ENCODE measurements around the gene RRAS2.
"Not testable (repeated sequence)": the region's sequence is repeated elsewhere in the genome, so short reads cannot be mapped to it uniquely, and the experiment has no call there.

RRAS2 gene

DNA sequence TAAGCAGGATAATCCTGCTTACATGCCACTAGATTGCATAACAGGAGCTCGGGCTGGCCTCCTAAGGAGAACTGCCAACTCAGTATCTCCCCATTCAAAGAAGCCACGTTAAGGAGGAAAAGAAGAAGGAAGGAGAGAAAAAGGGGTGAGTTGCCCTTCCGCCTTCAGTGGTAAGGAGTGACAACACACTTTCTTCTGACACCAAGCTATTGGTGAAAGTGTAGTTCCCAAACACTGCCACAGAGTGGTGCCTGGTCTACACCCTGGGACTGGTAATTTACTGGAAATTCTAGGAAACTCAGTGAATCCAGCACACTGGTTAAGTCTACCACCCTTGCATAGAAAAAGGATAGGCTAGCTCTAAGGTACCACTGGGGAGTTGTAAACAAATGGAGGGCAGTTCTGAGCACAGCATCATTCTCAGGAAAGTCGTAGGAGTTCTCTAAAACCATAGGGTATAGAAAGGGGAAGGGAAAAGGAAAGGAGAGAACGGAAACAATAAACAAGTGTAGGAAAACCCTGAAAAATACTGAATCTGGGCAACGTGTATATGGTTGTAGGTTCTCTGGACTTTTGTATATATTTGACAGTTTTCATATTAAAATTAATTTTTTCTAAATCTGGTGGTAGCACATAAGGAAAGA, 58.2 kb downstream of the RRAS2 start:
- peak; percentile 24 for DNase-seq

DNA sequence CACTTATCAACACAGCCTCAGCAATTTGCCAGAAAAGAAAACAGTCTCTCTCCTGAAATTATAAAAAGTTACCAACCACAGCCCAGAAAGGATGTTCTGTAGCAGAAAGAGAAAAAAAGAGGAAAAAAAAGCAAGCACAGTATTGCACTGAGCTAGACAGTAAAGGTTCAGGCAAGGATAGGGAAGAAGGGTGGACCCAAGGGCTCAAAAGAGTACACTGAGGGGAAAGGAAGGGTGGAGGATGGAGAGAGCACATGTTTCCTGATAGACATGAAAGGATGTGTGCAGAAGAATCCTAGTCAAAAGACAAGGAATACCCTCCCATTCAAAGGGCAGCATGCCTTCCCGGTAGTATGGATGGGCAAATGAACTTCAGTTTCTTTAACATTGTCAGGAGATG, 59.1 kb downstream of the RRAS2 start:
- DNase-seq, result no peak

DNA sequence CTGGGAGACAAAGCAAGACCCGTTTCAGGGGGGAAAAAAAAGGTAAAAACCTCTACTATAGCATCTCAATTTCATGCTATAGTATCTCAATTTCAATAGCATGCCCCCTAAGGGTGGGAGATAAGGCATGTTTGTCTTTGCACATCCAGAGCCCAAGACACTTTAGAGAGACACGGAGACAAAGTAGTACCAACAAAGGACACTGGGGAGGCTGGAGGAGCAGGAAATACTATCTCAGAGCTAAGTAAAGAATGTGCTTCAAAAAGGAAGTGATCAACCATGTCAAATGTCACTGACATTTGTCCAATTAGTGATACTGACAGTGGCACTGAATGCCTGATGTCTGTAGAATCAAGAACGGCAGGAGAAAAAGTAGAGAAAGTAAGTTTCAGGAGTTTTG, 68.6 kb downstream of the RRAS2 start:
- no peak for DNase-seq

DNA sequence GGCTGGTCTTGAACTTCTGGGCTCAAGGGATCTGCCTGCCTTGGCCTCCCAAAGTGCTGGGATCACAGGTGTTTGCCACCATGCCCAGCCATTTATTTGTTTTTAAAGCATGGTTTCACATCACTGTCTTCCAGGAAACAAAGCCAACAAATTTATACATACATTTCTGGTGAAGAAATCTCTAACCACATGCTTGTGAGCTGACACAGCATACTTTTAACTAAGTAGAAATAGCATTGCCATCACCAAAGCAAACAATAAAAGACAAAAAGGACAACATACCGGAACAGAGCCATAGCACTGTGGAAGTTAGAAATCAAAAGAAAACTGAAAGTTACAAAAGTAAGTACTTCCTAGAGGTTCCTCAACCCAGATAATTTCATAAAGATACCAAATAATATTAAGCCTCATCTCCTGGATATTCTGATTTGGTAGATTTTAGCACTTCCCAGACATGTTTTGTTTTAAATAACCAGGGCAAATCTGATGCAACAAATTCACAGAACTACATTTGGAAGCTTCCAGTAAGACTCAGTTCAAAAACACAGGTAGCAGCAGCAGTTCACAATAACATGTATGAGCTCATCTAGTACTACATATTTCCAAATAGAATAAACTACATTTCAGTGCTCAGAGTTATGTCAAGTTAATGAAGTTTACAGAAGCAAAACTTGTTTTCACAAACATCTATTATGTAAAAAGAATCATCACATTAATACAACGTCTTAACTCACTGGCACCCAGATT, 70.6 kb downstream of the RRAS2 start:
- DNase-seq, result no peak

DNA sequence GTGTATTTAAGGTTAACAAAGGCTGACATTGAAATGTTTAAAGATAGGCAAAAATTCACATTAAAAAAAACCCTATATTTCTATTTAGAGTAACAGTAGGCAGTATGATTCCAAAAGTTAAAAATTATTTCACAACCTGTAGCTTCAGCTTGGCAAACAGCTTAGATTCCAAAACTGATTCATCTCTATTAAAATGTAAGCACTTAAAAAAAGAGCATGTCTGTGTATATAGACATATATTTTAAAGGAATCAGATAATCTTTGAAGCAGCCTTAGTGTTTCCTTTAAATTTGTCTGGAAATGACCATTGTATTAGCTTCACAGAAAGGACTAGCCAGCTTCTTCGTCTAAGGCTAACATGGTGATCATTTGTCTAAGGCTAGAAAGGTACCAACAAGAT, 80.1 kb downstream of the RRAS2 start:
- DNase-seq, result not testable (repeated sequence)

DNA sequence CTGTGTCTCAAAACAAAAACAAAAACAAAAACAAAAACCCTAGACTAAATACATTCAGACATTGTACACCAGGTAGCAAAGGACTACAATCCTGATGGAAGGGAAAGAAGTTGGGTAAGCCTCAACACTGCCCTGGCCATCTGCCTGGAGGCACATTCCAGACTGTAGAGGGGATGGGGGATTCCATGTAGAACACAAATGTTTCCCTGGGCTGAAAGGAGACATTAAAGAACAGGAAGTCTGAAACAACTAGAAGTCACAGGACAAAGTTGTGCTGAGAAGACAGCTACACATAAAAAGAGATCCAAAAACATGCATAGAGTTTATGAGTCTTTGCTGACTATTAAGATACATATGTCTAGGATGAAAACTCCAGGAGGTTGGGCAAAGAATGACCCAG, 83.9 kb downstream of the RRAS2 start:
- no peak for DNase-seq

DNA sequence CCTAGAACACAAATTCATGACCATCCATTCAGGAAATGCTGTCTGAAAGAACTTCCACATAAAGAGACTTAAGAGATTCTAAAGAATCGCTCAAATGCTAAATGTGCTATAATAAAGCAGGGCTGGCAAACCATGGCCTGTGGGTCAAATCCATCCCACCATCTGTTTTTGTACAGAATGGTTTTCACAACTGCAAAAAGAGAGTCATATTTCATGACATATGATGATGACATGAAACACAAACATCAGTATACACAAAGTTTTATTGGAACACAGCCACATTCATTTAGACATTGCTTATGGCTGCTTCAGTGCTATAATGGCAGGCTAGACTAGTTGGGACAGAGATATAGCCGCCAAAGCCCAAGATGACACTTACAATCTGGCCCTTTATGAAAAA, 85.1 kb downstream of the RRAS2 start:
- DNase-seq, result no peak

DNA sequence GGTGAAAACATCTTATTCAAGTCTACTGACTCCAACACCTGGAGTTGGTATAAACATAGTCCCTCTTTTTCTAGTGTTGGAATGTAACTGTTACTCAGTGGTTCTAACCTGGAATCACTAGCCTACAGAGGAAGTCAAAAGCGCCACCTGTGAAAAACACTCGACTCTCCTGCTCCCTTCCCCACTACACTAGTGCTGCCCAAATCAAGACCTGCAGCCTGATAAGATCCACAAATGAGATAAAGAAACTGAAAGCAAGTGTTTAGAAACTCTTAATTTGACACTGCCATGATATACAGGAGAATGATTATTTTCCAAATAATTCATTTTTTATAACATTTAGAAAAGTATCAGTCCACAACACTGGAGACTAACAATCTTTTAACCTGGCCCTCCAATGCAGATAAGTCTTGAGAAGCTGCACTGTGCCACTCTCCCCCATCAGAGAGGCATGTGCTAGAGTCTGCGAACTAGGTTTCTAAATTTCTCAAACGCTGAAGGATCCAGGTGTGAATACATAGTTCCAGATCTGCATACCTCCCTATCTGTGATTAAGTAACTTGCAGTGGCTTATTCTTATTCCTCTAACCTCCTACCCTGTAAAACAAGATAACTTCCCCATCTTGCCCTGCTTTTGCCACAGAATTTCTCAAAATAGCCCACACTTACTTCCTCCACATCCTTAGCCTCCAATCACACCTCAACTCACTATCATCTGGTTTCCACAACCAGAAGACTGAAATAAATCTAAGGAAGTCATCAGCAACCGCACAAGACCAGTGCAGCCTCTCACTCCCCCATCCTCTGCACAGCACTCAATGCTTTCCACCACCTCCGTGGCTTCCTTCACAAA, 88.1 kb downstream of the RRAS2 start:
- no peak for DNase-seq

DNA sequence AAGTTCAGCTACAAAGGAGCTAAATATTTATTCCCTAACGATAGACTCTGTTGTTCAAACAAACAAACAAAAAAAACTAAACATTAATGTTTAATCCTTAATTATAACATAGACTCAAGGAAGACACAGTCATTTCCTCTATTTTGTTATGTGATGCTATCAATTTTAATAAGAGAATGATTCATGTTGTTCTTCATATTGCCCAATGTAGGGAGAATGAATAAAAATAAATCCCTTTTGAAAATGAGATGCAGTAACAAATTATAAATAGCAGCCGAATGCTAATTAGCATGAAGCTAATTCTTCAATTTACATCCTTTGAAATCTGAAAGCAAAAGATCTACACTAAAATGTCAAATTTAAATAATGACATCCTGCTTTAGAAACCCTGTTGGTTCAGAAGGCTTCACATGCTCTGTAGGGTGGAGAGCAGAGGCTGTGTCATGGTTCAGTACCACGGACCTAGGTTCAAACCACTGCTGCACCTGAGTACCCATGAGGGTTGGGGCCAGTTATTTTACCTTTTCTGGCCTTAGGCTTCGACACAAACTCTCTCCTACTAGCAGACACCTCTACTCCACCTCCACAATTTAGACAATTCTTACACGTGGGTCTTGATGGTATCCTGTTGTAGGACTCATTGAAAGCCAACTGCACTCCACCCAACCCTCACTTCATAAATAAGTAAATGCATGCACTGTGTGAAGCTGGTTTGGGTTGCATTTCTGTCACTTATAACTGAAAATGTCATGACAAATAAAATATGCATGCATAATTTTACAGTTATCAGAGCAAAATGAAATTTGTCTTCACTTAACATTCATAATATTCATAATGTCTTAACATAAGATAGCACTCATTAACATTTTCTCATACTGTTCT, 89.0 kb downstream of the RRAS2 start:
- DNase-seq, result no peak

DNA sequence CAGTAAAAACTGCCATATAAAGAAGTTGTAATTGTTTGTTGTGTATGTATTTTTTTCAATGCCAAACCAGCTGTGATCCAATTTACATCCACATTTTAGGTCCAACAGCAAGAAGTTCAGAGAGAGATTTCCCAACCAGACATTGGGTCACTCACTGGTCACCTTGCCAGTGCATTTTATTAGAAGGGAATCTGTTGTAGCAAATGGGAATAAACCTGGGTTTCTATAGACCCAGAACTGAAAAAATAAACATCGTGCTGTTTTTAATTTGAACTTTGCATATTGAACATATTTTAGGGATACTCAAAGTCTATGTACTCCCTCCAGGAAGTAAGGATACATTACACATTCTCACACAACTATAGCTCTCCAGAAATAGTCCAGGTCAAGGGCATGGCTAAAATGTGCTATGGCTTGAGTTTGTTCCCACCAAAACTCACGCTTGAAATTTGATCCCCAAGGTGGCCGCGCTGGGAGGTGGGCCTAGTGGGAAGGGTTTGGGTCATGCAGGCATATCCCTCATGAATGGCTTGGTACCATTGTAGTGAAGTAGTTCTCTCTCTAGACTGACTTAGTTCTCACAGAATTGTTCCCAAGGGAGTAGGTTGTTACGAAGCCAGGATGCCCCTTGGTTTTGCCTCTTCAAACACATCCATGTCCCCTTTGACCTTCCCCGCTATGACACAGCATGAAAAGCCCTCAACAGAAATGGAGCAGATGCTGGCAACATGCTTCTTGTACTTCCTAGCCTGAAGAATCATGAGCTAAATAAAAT, 90.9 kb downstream of the RRAS2 start:
- no peak for DNase-seq

DNA sequence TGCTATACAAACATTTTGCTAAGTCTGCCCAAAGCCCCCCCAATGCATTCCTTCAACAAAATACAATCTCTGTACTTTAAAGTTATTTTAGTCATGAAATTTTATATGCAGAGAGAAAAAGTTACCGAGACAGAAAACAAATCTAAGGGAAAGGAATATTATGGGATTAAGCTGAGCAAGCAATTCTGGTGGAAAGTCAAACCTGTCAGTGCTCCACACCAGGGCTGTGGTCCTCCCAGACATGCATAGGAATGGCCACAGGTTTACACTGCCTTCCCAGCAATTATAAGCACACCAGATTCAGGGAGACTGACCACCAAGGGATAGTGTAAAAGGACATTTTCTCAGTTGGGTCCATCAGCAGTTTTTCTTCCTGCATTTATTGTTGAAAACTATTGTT, 92.4 kb downstream of the RRAS2 start:
- DNase-seq, result no peak

DNA sequence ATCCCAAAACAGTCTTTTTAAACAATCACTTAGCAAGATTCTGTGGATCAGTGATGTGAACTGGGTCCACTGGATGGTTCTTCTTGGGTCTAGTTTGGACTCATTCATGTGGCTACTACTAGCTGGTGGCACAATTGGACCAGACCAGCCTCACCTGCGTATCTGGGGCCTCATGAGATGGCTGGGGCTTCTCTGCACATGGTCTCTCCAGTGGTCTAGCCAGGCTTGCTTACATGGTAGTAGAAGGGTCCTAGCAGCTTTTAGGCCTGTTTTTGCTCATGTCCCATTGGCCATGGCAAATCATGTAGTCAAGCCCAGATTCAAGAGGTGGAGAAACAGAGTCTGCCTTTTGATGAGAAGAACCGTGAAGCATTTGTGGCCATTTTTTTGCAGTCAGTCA, 94.0 kb downstream of the RRAS2 start:
- DNase-seq, result no peak

DNA sequence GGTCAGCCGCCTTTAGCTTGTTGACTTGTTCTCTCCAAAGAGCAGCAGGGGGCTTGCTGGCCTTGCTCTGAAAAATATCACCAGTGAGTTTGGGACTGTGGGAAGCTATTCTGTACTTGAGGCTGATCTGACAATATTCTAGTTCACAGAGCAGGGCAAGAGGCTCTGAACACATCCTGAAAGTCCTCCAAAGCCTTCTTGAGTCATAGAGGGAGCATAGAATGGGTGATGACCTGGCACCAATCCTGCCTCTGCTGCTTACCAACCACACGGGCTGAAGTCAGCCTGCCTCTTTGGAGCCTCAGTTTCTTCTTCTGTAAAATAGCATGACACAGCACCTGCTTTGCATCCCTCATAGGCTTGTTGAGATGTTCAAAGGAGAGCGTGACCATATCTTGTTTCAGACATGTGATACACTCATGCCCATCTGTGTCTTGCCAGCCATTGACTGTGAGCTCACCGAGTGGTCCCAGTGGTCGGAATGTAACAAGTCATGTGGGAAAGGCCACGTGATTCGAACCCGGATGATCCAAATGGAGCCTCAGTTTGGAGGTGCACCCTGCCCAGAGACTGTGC, 96.6 kb downstream of the RRAS2 start:
- no peak for DNase-seq

DNA sequence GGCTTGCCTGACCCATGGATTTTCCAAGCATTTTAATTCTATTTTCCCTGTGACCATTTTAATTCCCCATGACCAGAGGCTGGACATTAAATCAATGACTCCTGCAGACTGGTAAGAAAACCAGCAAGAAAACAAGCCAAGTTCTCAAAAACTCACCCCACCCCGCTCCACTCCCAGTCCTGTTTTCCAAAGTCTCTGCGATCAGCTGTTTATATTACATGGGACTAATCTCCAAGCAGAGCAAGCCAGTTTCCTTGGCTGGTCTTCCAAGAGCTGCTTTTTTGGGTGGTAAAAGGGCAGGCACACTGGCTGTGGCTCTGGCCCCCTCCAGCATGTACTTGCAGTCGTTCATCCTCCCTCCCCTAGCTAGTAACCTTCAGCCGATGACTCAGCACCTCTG, 97.9 kb downstream of the RRAS2 start:
- DNase-seq, result no peak

DNA sequence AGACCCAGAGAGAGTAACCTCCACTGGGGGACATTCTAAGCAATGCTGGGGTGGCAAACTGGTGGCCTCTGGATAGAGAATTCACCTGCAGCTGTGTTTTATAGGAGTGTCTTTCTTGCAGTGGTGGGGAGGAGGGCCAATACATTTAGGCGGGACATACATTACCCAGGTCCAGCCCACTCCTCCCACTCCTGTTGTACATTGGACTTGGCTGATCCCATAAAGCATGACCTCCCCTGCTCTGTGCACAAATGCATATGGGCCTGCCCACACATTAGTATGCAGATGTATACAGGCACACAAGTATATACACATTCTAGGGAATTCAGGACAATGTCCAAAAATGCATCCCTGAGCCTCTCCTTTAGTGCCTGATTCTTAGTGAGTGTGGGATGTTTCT, 99.1 kb downstream of the RRAS2 start:
- no peak for DNase-seq

DNA sequence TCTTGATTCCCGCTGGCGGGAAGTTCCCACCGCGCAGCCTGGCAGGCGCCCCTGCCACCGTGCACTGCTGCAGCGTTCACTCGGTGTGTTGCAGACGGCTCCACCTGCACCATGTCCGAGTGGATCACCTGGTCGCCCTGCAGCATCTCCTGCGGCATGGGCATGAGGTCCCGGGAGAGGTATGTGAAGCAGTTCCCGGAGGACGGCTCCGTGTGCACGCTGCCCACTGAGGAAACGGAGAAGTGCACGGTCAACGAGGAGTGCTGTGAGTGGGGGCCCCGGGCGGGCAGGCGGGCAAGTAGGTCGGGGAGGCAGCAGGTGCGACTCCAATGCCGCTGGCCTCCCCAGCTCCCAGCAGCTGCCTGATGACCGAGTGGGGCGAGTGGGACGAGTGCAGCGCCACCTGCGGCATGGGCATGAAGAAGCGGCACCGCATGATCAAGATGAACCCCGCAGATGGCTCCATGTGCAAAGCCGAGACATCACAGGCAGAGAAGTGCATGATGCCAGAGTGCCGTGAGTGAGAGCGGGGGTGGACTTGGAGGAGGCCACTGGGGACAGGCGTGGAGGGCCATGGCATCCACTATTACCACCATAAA, 99.7 kb downstream of the RRAS2 start:
- DNase-seq, result no peak

DNA sequence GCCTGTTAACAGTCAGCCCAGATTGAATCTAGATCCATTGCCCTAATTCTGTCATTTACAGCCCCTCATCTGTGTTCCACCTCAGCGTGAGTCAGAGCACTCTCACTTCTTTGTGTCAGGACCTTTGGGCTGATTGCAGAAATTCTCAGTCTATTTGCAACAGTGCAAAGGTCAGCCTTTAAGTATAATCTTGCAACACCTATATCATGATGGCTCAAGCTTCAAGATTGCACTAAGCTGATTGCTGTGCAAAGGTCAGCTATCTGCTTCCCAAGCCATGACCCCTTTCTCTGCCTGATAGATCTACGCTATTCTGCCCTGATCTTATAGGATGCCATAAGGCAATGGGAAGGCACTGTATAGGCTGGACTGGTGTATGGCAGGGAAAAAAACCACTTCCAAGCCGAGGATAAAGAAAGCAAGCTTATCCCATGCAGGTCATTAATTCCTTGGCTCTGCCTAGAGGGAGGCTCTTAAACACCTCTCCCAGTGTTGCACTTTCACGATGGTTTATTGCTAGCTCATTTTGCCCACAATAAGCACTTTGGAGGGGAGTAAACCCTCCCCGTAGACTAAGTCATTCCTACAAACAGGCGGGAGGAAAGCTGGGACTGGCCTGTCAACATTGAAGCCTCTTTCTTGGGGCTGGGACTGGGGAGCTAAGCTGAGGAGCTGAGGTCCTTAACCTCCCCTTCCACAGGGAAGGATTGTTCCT, 100.6 kb downstream of the RRAS2 start:
- no peak for DNase-seq

DNA sequence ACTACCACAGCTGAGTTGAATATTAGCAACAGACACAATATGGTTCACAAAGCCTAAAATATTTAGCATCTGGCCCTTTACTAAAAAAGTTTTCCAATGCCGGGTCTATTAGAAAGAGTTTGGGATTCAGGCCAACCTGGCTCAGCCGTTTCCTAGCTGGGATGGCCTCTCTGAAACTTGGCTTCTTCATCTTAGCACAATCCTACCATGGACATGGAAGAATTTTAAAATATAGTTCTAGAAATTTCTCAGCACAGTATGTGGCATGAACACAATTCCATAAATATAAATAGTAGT, 103.8 kb downstream of the RRAS2 start:
- no peak for DNase-seq

DNA sequence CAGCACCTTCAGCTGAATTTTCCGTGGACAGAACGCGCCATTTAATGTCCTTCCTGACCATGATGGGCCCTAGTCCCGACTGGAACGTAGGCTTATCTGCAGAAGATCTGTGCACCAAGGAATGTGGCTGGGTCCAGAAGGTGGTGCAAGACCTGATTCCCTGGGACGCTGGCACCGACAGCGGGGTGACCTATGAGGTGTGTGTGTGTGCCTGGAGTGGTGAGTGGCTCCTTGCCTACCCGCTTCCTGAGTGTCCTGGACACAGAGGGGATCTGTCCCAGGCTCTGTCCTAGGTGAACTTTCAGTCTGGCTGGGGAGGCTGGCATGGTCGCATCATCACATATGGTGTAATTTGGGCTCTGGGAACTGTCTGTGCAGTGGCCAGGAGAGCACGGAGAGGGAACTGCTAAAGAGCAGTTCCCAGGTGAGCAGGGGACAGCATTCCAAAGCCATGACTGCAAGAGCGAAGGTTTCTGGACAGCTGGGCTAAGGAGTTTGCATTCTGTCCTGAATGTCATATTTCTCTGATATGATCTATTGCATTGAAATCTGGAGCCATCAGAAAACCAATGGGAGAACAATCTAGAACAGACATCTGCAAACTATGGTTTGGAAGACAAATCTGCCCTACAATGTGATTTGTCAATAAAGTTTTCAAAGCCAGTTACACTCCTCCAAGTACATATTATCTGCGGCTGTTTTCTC, 104.3 kb downstream of the RRAS2 start:
- no peak for DNase-seq

DNA sequence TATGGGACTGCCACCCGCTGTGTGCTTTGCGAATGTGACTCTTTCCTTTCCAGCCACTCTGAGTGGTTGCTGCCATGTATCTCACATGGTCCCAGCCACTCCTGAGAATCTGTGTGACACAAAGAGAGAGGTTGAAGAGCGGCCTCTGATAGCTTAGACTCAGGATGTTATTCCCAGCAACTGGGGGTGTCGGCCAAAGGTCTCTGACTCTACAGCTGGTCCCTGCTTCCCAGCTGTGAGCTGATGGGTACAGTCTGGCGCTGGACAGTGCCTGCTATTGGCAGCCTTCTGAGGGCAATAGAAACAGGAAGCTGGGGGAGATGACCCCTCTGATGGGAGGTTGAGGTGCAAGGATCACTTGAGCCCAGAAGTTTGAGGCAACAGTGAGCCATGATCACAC, 105.1 kb downstream of the RRAS2 start:
- DNase-seq, result no peak
